ENCODE results near the gene SPATC1L.

GRCh38 chr21:46226146-46226545 lies 41.9 kb upstream of the SPATC1L start:
- TF ChIP-seq ZFP36 (IDR thresholded peaks at IDR 0.05; ENCODE audit: borderline replicate concordance, partially characterized antibody) (no peak), TP53 (CRISPR knock-in tag; IDR thresholded peaks at IDR 0.05) (no peak), POLR2A (IDR thresholded peaks at IDR 0.05; ENCODE audit: low read length) (no peak), BHLHE40 (IDR thresholded peaks at IDR 0.05; ENCODE audit: low read depth, low read length) (no peak), KDM1A (IDR thresholded peaks at IDR 0.05; ENCODE audit: low read depth) (no peak), RAD21 (conservative IDR thresholded peaks at IDR 0.05 in 1 of 2, IDR thresholded peaks at IDR 0.05 in 1 of 2) (no peak), RFX5 (IDR thresholded peaks at IDR 0.05) (no peak), ATOH8 (CRISPR knock-in tag; IDR thresholded peaks at IDR 0.05; ENCODE audit: low read depth) (no peak), CTCF (IDR thresholded peaks at IDR 0.05) (no peak), FOXS1 (CRISPR knock-in tag; IDR thresholded peaks at IDR 0.05) (no peak)
